ENCODE data around the gene PCDHA5. TPM values are rescaled to one million over a fixed set of nuclear protein-coding genes. Genes with fewer than 3 reads are reported as not detected.
"Not testable (repeated sequence)": the region's sequence is repeated elsewhere in the genome, so short reads cannot be mapped to it uniquely, and the experiment has no call there.

The PCDHA5 gene
- total and polyA plus RNA-seq, 2 experiments from 2014 or later, result 0.53 to 1.5 TPM

DNA sequence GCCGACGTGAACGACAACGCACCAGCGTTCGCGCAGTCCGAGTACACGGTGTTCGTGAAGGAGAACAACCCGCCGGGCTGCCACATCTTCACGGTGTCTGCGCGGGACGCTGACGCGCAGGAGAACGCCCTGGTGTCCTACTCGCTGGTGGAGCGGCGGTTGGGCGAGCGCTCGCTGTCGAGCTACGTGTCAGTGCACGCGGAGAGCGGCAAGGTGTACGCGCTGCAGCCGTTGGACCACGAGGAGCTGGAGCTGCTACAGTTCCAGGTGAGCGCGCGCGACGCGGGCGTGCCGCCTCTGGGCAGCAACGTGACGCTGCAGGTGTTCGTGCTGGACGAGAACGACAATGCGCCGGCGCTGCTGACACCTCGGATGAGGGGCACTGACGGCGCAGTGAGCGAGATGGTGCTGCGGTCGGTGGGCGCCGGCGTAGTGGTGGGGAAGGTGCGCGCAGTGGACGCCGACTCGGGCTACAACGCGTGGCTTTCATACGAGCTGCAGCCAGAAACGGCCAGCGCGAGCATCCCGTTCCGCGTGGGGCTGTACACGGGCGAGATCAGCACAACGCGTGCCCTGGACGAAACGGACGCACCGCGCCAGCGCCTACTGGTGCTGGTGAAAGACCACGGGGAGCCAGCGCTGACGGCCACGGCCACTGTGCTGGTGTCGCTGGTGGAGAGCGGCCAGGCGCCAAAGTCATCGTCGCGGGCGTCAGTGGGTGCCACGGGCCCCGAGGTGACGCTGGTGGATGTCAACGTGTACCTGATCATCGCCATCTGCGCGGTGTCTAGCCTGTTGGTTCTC, 28.6 kb downstream of the PCDHA5 start:
- not testable (repeated sequence) for H3K4me3 ChIP-seq; H3K27ac ChIP-seq; DNase-seq (ENCODE audit: low read depth in 1 of 2, low spot score in 1 of 2); H3K4me1 ChIP-seq (ENCODE audit: low read depth); H3K36me3 ChIP-seq; H3K9me3 ChIP-seq (ENCODE audit: low read depth); H3K27me3 ChIP-seq

DNA sequence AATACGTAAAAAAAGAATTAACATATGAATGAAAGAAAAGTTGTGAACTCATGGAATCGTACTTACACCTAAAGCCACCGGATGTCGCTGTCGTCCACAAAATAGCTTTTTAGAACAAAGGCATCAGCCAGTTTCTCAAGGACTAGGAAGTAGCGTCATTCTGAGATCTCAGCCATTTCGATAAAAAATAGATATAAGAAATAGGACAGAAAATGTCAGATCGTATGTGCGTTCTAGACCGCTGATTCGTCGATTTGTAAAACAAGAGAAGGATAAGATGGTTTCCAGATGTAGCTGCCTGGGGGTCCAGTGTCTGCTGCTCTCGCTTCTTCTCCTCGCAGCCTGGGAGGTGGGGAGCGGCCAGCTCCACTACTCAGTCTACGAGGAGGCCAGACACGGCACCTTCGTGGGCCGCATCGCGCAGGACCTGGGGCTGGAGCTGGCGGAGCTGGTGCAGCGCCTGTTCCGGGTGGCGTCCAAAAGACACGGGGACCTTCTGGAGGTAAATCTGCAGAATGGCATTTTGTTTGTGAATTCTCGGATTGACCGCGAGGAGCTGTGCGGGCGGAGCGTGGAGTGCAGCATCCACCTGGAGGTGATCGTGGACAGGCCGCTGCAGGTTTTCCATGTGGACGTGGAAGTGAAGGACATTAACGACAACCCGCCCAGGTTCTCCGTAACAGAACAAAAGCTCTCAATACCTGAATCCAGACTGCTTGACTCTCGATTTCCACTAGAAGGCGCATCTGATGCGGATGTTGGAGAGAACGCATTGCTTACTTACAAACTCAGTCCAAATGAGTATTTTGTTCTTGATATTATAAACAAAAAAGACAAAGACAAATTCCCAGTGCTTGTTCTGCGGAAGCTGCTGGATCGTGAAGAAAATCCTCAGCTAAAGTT, 34.6 kb downstream of the PCDHA5 start, which contains the start of gene PCDHA10:
Gene PCDHA10 (plus strand): TSS at position 126 of the 903 bp plus-strand sequence. CDS start 152 bp downstream, at position 278.
- peak in 1 of 2 donors; percentile 74 for DNase-seq (ENCODE audit: low read depth in 1 of 2, low spot score in 1 of 2)
- no peaks in the 10 kb centered on the region for H3K27me3 ChIP-seq
- H3K27ac ChIP-seq, result peak within 1 kb of the TSS; percentile 24
- no peaks in the 10 kb centered on the region for H3K36me3 ChIP-seq
- H3K4me3 ChIP-seq, result peak within 1 kb of the TSS; percentile 71
- H3K4me1 ChIP-seq (ENCODE audit: low read depth), result no peaks in the 10 kb centered on the region
- no peaks in the 10 kb centered on the region for H3K9me3 ChIP-seq (ENCODE audit: low read depth)
- TF ChIP-seq, protein P1, sequence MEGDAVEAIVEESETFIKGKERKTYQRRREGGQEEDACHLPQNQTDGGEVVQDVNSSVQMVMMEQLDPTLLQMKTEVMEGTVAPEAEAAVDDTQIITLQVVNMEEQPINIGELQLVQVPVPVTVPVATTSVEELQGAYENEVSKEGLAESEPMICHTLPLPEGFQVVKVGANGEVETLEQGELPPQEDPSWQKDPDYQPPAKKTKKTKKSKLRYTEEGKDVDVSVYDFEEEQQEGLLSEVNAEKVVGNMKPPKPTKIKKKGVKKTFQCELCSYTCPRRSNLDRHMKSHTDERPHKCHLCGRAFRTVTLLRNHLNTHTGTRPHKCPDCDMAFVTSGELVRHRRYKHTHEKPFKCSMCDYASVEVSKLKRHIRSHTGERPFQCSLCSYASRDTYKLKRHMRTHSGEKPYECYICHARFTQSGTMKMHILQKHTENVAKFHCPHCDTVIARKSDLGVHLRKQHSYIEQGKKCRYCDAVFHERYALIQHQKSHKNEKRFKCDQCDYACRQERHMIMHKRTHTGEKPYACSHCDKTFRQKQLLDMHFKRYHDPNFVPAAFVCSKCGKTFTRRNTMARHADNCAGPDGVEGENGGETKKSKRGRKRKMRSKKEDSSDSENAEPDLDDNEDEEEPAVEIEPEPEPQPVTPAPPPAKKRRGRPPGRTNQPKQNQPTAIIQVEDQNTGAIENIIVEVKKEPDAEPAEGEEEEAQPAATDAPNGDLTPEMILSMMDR (IDR thresholded peaks at IDR 0.05; ENCODE audit: low read depth, low read length), result no peak

DNA sequence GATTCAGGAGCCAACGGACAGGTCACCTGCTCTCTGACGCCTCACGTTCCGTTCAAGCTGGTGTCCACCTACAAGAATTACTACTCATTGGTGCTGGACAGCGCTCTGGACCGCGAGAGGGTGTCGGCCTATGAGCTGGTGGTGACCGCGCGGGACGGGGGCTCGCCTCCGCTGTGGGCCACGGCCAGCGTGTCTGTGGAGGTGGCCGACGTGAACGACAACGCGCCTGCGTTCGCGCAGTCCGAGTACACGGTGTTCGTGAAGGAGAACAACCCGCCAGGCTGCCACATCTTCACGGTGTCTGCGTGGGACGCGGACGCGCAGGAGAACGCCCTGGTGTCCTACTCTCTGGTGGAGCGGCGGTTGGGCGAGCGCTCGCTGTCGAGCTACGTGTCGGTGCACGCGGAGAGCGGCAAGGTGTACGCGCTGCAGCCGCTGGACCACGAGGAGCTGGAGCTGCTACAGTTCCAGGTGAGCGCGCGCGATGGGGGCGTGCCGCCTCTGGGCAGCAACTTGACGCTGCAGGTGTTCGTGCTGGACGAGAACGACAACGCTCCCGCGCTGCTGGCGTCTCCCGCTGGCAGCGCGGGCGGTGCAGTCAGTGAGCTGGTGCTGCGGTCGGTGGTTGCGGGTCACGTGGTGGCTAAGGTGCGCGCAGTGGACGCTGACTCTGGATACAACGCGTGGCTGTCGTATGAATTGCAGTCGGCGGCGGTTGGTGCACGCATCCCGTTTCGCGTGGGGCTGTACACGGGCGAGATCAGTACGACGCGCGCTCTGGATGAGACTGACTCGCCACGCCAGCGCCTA, 36.0 kb downstream of the PCDHA5 start:
- H3K4me3 ChIP-seq, result no peak overlapping the region
- DNase-seq (ENCODE audit: low read depth in 1 of 2, low spot score in 1 of 2), result no peak
- no peaks in the 10 kb centered on the region for H3K4me1 ChIP-seq (ENCODE audit: low read depth)
- no peaks in the 10 kb centered on the region for H3K9me3 ChIP-seq (ENCODE audit: low read depth)
- H3K27me3 ChIP-seq, result no peaks in the 10 kb centered on the region
- H3K36me3 ChIP-seq, result no peaks in the 10 kb centered on the region
- TF ChIP-seq, protein P1 (IDR thresholded peaks at IDR 0.05; ENCODE audit: low read depth, low read length), result no peak
- H3K27ac ChIP-seq, result no peak overlapping the region

DNA sequence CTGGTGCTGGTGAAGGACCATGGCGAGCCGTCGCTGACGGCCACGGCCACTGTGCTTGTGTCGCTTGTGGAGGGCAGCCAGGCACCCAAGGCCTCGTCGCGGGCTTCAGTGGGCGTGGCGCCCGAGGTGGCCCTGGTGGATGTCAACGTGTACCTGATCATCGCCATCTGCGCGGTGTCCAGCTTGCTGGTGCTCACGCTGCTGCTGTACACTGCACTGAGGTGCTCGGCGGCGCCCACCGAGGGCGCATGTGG, 36.5 kb downstream of the PCDHA5 start:
- no peak for DNase-seq (ENCODE audit: low read depth in 1 of 2, low spot score in 1 of 2)
- H3K4me1 ChIP-seq (ENCODE audit: low read depth), result no peaks in the 10 kb centered on the region
- H3K27ac ChIP-seq, result no peak overlapping the region
- no peaks in the 10 kb centered on the region for H3K9me3 ChIP-seq (ENCODE audit: low read depth)
- TF ChIP-seq, protein P1 (IDR thresholded peaks at IDR 0.05; ENCODE audit: low read depth, low read length), result no peak
- no peaks in the 10 kb centered on the region for H3K27me3 ChIP-seq
- H3K4me3 ChIP-seq, result no peak overlapping the region
- H3K36me3 ChIP-seq, result no peaks in the 10 kb centered on the region

DNA sequence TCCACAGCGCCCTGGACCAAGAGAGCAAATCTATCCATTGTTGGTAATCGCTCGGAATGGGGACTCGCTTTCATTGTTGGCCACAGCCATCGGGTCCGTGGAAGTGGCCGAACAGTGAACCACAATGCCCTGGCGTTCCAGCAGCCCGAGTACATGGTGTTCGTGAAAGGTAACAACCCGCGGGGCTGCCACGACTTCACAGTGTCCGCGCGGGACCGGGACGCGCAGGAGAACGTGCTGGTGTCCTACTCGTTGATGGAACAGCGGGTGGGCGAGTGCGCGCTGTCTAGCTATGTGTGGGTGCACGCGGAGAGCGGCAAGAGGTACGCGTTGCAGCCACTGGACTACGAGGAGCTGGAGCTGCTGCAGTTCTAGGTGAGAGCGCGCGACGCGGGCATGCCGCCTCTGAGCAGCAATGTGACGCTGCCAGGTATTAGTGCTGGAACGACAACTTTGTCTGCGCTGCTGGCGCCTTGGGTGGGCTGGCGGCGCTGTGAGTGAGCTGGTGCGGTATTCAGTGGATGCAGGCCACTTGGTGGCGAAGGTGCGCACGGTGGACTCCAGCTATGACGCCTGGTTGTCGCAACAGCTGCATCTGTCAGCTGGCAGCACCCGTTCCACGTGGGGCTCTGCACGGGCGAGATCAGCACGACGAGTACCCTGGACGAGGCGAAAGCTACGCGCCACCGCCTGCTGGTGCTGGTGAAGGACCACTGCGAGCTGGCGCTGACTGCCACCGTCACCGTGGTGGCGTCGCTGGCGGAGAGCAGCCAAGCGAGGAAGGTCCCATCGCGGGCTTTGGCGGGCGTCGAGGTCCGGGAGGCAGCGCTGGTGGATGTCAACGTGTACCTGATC, 41.3 kb downstream of the PCDHA5 start:
- DNase-seq (ENCODE audit: low read depth in 1 of 2, low spot score in 1 of 2), result no peak
- Histone ChIP-seq H3K9me3 (ENCODE audit: low read depth) (no peaks in the 10 kb centered on the region), H3K36me3 (no peaks in the 10 kb centered on the region), H3K27me3 (no peaks in the 10 kb centered on the region), H3K27ac (no peak overlapping the region), H3K4me1 (ENCODE audit: low read depth) (no peaks in the 10 kb centered on the region), H3K4me3 (no peak overlapping the region)
- TF ChIP-seq, protein P1 (IDR thresholded peaks at IDR 0.05; ENCODE audit: low read depth, low read length), result no peak

Data from cardiac muscle cell (in vitro differentiated cells and primary cell).